ENCODE data around the gene HOXB4.

HOXB4 gene

DNA sequence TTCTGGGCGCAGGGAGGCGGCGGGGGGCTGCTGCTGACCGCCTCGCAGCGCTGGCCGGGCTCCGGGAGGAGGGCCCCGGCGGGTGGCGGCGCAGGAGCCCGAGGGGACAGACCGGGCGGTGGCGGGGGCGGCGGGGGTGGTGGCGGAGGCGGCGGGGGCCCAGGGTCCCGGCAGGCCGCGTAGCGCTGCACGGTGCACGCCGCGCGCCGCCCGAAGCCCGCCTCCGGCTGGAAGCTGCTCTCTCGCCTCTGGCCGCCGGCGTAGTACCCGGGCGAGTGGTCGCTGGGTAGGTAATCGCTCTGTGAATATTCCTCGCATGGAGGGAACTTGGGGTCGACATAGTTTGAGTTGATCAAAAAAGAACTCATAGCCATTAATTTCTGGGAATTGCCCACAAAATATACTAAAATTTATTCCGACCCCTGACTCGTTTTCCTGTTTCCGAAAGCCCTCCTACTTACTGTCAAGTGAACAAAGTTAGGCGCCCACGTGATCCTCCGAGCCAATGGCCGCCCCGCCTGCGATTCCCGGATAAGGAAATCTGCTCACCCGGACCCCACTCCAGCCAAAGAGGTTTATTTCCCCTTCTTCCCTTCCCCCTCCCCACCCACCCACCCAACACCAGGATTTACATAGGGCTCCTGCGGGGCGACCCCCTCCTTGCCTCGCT lies at the start of gene HOXB4:
Gene HOXB4 (minus strand): TSS at position 405 of the 670 bp plus-strand sequence. CDS start 31 bp downstream, at position 374.
- DNase-seq: peak; percentile 82

DNA sequence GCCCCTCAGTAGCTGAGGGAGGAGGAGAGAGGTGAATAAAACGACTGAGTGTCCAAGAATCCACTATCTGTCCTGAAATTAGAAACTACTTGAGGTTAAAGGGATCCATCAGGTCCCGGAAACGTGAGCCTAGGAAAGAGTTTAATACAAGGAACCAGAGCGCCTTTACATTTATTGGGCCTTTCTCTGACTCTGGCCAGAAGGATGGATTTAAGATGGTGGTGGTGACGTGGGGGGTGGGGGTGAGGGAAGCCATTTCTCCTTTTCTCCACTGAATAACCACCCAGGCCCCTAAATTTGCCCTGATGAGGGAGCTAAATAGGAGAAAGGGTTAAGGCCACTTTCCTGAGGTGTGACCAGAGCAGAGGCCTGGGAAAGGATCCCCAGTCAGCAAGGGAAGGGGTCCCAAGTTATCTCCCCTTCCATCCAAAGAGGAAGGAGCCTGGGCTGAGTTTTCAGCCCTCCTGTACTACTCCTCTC lies 49.0 kb upstream of the HOXB4 start:
- DNase-seq: no peak

DNA sequence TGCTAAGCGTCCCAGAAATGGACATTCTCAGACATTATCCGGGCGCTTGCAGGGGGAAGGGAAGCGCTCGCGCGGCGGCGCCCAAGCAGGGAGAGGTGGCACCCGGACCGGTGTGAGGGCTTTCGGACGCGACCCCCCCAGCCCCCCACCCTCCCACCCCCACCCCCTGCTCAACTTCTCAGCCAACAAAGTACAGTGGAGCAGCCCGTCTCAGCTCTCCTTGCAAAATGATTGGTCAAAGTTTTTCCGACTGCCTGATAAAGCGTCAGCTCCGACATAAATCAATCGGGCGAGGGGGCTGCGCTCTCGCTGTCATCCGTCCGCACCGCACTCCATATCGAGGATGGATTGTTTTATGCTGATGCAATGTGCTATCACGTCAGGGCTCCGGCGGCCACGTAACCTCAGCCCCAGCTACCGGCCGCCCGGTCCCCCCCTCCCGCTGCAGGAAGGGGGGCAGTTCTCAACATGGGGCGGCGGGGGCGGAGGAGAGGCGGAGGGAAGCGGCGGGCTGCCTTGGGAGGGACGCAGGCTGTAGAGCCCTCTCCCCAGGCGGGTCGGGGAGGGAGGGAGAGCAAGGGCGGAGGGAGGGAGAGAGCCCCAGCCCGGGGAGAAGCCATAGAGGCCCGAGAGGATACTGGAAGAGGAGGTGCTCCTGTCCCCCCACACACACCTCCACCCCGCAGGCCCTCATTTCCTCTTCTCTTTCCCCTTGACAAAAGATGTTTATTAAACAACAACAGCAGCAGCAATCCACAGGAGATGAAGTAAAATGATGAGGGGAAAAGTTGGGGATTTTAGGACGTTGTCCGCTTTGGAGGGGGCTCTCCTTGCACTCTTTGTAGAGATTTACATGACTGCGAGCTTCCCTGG lies 48.3 kb upstream of the HOXB4 start, which contains the start of gene HOXB9:
Gene HOXB9 (minus strand): TSS at position 114 of the 873 bp plus-strand sequence. CDS start 89 bp downstream, at position 25.
- peak; percentile 79 for DNase-seq

DNA sequence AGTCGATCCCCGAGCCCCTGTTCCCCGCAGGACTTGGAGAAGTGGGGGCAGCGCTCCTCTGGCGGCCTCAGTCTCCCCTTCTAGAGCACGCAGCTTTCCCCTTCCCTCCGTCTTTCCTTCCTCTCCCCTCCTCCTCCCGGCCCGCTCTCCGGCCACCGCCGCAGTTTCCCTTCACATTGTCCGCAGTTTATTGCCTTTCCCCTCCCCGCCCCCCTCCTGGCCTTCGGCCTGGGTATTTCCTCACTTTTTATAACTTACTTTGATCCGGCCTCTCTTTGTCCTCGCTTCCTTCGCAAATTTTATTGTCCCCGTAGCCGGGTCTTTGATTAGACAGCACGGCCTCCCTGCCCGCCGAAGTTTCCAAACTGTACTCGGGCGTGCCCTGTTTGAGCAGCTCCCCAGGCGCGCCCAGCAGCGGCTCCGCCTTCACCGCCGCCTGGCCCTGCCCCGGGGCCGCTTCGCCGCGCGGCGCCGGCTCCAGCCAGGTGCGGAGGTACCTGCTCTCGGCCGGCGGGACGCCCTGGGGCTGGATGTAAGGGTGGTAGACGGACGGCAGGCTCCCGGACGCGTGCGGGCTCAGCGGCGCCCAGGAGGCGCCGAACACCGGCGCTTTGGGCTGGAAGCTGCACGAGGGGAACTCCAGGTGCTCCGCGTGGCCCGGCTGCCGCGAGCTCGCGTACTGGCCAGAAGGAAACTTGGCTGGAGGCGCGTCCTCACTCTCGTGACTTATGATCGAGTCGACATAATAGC lies 47.5 kb upstream of the HOXB4 start:
- DNase-seq: peak; percentile 81

DNA sequence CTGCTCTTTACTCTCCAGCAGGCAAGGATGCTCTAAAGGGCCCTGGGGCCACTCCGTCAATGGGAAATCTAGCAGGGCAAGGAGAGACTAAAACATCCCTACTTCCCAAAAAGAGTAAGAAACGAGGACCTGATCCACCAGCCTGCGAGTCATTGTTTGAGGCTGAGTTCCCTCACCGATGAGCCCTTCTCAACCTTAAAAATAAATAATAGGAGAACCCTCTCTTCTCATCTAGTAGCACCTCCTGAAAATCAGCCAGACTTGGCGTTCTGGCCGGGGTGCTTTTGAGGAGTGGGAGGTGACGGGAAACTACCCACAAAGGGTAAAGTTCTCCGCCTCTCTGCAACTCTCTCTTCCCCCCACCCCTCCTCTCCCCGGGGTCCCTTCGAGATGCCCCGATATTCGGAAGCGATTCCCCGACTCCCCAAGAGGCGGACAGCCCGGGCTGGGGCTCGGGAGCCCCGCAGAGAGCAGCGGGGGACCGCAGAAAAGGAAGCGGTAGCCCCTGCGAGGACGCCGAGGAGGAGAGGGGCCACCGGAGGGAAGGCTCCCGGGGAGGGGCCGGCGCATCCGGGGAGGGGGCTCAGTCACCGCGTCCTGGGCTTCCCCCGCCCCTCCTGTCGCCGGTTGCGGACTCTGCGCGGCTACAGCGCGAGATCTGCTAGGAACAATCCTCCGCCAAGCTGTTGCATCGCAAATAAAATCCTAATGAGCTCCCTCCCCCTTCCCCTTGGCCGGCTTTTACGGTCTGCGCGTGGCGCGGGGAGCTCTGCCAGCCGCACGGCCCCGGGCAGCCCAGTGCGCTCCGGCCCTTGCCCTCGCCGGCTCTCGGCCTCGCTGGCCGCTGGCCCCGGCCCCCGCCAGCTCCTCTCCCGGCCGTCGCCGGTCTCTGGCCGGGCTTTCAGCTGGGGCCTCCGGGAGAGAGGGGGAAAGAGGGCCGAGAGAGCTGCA lies 46.7 kb upstream of the HOXB4 start:
- DNase-seq: peak; percentile 83

DNA sequence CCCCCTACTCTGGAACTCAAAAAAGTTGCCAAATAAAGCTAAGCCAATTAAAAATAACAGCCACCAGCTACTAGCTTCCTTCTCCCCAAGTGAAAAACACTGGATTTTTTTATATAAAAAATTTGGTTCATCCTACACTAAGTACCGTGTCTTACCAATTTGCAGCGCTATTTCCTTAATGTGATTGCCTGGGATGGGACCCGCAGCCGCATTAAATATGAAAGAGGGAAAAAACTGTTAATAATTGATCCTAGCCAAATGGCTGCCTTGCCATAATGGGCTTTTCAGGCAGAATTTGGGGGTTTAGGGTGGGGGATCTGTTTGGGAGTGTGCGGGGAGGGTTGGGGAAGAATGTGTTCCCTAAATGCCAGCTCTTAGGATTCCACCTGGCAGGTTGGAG lies 46.0 kb upstream of the HOXB4 start:
- DNase-seq: no peak

DNA sequence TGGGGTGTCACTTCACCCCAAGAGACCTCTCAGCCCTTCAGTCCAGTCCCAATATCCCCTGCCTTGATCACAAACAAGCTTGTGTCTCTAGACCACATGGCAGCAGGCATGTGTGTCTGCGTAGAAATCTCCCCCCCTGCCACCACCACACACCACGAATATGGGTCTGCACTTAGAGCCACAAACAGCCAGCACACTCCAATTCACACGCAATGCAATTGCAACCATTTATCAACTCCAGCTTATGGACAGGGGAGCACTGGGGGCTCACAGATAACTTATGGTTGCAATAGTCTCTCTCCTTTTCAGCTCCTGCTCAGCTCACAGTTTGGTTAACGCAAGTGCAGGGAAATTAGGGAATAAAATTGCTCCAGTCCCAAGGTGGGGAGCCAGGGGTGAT lies 45.4 kb upstream of the HOXB4 start:
- no peak for DNase-seq

DNA sequence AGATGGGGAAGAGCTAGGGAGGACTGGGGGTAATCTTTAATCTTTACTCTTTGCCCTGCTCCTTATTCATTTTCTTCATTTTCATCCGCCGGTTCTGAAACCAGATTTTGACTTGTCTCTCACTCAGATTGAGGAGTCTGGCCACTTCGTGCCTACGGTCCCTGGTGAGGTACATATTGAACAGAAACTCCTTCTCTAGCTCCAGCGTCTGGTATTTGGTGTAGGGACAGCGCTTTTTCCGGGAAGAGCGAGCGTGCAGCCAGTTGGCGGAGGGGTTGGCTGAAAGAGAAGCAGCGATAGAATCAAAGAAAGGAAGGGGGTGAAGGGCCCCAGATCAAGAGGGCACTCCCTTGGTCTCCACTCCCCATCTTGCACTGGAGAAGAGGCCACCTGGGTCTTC lies 44.7 kb upstream of the HOXB4 start:
- no peak for DNase-seq

DNA sequence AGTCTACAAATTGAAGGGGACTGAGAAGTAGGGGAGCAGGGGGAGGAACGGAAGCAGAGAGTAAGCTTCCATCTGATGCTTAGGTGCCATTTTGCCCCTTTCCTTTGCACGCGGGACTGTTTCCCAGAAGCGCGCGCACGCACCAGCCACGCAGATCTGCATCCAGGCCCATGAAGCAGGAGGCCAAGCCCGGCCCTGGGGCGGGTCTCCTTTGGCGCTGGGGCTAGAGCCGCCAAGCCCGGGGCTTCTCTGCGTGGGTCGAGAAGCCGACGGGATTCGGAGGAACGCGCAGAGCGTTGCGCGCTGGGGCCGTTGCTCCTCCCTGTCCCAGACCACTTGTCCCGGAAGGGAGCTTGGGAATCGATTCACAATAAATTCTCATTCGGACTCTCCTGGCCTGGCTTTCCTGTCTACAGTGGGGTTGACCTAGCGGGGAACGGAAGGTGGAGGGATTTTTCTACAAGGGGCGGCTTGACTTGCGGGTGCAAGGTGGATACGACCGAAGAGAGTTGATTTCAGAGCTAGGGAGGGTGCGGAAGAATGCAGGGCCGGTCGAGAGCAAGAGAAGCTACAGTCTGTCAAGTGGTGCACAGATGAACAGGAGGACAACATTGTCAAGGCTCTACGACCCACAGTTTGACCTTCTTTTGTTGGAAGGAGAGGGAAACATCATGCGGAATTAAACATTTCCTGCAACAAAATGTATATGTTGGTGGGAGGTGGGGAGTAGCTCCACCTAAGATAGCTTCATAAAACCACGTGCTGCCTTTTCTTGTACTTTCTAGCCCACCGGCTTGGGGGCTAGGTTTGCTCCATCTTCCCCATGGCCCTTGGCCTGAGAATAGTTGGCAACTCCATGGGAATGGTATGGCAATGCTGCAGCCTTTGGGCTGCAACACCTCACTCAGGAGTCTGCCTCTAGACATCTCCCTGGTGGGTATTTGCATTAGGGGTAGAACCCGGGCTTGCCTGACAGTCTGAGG lies 43.6 kb upstream of the HOXB4 start:
- no peak for DNase-seq

DNA sequence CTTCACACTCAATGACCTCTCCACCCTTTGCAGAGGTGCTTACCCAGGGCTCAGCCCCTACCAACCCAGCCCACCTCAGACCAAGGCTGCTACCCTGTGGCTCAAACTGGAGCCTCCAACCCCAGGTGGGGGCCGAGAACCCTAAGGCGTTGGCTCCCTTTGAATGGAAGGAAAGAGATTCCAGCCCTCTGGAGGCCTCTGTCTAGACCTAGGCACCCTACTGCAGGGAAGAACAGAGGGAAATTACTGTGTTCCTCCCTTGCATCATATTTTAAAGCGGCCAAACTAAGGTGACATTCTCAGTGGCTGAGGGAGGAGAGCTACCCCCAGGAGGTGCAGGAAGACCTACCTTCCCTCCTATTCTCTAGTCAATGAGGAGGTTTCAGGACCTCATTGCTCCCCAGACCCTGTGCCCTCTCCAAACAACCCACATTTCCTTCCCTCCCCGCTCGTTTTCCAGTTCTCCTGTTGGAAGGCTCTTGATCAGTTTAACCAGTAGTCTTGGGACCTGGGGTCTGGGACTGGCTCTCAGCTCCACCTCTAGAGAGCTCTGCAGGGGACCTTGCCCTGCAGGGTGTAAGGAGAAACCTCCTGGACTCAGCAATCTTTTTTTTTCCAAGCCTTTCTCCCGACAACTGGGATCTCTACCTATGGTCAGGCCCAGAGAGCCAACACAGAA lies 42.5 kb upstream of the HOXB4 start:
- DNase-seq: no peak

DNA sequence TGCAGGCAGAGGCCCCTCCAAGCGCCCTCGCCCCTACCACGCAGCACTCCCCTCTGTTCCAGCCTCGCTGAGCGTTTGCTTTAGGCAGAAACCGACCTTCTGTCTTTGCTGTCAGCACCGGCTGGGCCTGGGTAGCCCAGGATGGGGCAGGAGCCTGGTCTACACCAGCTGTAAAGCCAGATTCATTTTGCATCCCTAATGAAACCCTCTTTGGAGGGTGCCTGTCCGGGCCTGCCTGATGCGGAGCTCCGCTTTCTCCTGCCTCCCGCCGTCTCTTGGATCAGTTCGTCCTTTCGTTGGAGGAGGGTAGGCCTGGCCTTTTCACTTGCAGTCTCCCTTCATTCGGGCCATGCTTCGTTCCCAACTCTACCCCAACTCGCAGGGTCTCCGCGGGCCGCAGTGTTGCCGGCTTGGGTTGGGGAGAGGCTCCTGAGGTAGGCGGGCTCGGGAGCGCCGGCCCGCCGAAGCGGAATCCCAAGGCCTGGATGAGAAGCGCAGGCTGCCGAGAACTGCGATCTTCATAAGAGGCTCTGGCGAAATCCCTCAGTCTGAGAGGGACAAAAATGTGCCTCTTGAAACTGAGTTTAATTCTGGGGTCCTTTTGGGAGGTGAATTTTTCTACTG lies 41.8 kb upstream of the HOXB4 start:
- DNase-seq: no peak

DNA sequence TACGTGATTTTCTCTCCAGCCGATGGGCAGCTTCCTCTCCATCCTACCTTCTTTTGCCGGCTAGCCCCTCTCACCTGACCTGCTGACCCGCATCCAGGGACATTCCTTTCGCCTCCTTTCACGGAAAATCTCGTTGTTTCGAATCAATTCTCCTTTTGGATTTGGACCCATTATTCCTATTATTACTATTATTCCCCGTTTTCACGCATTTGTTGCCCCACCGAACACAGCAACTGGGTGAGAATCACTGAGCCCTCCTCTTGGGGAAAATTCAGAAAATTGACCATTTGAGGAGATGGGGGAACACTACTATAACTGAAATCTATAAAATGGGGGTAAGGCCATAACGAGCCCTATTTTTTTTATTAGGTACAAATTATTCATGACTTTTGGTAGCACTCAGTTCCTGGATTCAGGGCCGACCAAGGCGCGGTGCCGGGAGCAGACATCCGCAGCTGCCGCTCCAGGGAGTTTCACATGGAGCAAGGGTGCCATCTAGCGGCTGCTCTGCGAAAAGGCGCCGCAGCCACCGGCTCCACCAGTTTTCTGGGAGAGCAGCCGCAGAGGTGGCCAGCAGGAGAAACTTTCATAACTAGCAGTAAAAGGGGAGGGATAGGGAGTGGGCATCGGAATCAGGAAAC lies 40.2 kb upstream of the HOXB4 start:
- peak; percentile 88 for DNase-seq

DNA sequence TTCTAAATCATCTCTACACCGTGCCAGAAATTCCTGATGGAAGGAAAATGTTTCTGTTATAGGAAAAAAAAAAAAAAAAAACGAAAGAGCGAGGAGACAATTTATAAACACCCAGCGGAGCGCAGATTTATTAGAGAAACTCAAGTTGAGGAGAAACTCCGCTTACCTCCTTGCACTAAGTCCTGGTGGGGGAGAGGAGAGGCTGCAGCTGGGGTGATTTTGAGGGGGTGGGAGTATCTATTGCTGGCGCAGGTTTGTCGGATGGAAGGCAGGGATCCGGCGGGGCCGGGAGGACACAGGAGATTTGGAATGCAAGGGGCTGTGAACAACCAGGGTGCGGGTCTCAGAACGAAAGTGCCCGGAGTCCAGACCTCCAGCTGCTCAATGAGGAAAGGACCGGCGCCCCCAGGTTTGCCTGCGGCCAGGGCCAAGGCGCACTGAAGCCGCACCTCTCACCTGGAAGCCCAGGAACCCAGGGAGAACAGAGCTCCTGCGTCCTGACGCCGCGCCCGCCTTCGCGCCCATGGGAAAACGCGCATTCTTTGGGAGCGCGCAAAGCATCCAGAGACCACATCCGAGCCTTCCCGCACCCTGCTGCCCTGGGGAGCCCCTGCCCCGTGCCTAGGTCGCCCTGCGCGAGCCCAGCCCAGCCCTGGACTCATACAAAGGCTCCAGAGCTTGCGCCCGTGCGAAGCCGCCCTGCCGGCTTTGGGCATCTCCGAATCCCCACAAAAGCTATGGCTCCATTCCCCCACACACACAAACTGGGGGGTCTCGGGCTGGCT lies 39.5 kb upstream of the HOXB4 start:
- DNase-seq: peak; percentile 56

DNA sequence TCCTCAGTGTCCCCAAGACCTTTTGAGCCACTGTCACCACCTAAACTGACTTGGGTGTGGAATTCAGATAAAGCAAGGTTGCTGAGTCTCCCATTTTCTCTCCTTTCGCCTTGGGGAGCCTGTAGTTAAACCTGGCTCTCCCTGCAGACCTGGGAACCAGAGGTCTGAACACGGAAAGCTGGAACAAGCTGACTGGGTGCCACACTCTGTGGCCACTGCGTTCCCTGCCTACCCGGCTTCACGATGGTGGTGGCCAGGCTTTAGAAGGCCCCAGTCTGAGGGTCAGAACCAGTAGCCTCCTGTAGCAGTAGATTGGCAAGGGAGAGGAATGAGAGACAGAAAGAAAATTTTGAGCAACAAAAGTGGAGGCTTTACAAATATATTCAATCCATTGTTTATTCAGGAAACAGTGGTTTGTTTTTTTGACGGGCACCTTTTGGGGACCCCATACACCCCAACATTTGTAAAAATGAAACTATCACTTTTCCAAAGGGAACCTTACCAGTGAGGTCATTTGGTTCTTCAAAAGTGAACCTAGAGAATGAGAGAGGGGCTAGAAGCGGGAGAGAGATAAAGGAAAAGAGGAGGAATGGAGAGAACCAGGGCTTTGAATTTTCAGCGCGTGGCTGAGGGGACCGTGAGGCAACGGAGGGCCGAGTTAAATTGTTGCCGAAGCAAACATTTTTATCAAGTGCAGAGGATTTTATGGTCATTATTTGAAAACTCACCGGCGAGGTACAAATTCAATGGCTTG lies 38.7 kb upstream of the HOXB4 start:
- DNase-seq: no peak

DNA sequence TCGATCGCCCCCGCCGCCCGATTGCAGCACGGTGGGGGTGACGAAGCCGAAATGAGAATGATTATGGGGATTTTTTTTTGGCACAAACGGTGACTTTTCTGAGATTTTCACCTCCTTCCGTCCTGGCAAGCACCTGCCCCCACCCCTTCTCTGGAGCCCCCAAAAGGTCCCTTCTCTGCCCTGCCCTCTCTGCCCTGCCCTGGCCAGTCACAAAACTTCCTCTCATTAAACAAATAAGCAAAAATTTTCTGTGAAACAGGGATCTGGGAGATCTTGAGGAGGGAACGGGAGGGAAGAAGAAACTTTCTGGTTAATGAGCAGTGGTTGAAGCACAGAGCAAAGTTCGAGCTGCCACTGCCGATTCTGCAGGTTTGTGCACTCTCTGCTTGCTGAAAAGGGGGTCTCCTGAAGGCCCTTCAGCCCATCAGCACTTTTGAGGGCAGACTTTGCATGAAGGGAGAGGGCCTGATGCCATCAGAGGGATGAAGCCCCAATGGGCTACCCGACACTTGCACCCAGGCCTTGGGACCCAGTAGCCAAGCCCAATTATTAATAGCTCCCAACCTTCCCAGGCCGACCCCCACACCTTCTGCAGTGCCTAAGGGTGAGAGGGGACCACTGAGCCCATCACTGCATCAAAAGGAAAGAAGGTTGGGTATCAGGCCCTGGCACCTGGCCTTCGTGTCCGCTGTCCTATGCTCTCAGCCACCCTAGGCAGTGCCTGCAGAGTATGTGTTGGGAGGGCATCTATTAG lies 38.0 kb upstream of the HOXB4 start:
- DNase-seq: no peak

DNA sequence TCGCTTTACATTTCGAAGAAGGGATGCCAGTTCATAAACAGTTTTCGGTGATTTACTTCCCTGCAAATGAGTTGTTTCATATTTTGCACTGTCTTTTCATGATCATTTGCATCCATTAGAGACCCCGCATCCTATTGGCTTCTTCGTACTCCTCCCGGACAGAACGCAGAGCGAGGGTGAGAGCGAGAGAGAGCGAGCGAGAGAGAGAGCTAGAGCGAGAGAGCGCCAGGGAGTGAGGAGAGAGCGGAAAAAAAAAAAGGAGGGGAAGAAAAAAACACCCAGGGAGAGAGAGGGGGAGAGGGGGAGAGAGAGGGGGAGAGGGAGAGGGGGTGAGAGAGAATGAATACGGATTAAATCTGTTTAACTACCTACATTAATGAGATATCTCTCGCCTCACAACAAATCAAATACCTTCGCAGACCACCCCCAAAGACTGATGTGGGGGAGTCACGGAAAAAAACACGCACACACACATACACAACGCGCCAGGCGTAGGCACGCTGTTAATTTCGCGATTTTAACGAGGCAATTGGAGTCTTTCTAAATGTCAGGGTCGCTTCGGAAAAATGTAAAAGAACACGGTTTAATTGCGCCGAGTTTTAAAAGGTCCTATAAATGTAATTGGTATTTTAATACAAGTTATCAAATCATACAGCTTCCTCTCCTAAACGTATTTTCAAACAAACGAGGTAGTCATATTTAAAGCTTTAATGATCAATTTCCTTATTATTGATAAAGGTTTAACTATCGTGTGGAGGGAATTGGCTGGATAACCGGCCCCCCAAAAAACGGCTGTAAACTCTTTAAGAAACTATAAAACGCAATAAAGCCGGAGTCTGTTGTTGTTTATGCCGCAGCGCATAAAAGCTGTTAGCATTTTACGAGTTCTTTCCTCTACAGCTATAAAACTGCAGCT lies 37.2 kb upstream of the HOXB4 start, which contains the start of gene HOXB8:
Gene HOXB8 (minus strand): TSS at position 246 of the 916 bp plus-strand sequence. CDS start 588 bp downstream, outside the sequence.
- no peak for DNase-seq

Data from NCI-H69 (cell line).